Dendritic cell treated with granulocyte-macrophage colony-stimulating factor and Interleukin-4, amounts not matched to agents 40 ng/mL and 50 ng/mL, for 4 days (primary cell): Measurements from ENCODE around the gene RCAN2.

Experiments
- H3K27ac Mint-ChIP-seq: one replicate; pipeline ENCODE4 v1.8.0; 2022; ENCODE audit warnings: mild to moderate bottlenecking, mixed read lengths
- H3K27me3 Mint-ChIP-seq: one replicate; pipeline ENCODE4 v1.8.0; 2022; ENCODE audit warnings: mild to moderate bottlenecking, mixed read lengths
- H3K36me3 Mint-ChIP-seq: one replicate; pipeline ENCODE4 v1.8.0; 2022; ENCODE audit warnings: low read depth, mixed read lengths
- H3K4me1 Mint-ChIP-seq: one replicate; pipeline ENCODE4 v1.8.0; 2022; ENCODE audit warnings: low read depth, mixed read lengths
- H3K4me3 Mint-ChIP-seq: one replicate; pipeline ENCODE4 v1.8.0; 2022; ENCODE audit warnings: mild to moderate bottlenecking, moderate library complexity, mixed read lengths
- H3K9me3 Mint-ChIP-seq: one replicate; pipeline ENCODE4 v1.8.0; 2022; ENCODE audit warnings: mixed read lengths
- intact Hi-C: fragments of 100-400 bp; cut with micrococcal nuclease; formaldehyde crosslinking; loops from one replicate; pipeline ENCODE4 v1.15.0; 2022

The RCAN2 gene

GRCh38 chr6:46235242-46235641 lies 256.0 kb downstream of the RCAN2 start:
- intact Hi-C loops = no loop called here

GRCh38 chr6:46234700-46235099 lies 256.5 kb downstream of the RCAN2 start:
- peaks cover 15% of the 10 kb centered on the region for H3K9me3 Mint-ChIP-seq
- H3K27me3 Mint-ChIP-seq = no peaks in the 10 kb centered on the region
- no peak overlapping the region for H3K4me3 Mint-ChIP-seq
- H3K36me3 Mint-ChIP-seq = no peaks in the 10 kb centered on the region
- no peaks in the 10 kb centered on the region for H3K4me1 Mint-ChIP-seq
- intact Hi-C loops = no loop called here
- no peak overlapping the region for H3K27ac Mint-ChIP-seq

More at GRCh38 chr6:46235242-46235641, 256.0 kb downstream of the RCAN2 start:
- Mint-ChIP-seq H3K36me3 (no peaks in the 10 kb centered on the region), H3K9me3 (peaks cover 9% of the 10 kb centered on the region), H3K4me1 (no peaks in the 10 kb centered on the region), H3K27me3 (no peaks in the 10 kb centered on the region), H3K27ac (no peak overlapping the region), H3K4me3 (no peak overlapping the region)

- intact Hi-C loops = no loop called here
- Mint-ChIP-seq H3K27ac (no peak overlapping the region), H3K27me3 (no peaks in the 10 kb centered on the region)
Measured at GRCh38 chr6:46234156-46234556, 257.1 kb downstream of the RCAN2 start.

GRCh38 chr6:46233129-46233528 lies 258.1 kb downstream of the RCAN2 start:
- intact Hi-C loops = no loop called here
- no peaks in the 10 kb centered on the region for H3K4me1 Mint-ChIP-seq
- H3K27ac Mint-ChIP-seq = no peak overlapping the region
- no peaks in the 10 kb centered on the region for H3K36me3 Mint-ChIP-seq
- H3K27me3 Mint-ChIP-seq = no peaks in the 10 kb centered on the region
- H3K9me3 Mint-ChIP-seq = peaks cover 23% of the 10 kb centered on the region
- H3K4me3 Mint-ChIP-seq = no peak overlapping the region

More at GRCh38 chr6:46234156-46234556, 257.1 kb downstream of the RCAN2 start:
- Mint-ChIP-seq H3K9me3 (peaks cover 20% of the 10 kb centered on the region), H3K4me3 (no peak overlapping the region), H3K36me3 (no peaks in the 10 kb centered on the region), H3K4me1 (no peaks in the 10 kb centered on the region)

- Mint-ChIP-seq H3K27ac (no peak overlapping the region), H3K36me3 (no peaks in the 10 kb centered on the region), H3K9me3 (no peaks in the 10 kb centered on the region), H3K4me3 (no peak overlapping the region), H3K4me1 (peaks cover 24% of the 10 kb centered on the region), H3K27me3 (peaks cover 8% of the 10 kb centered on the region)
- intact Hi-C loops = loop anchor here (5.0 kb wide), 1 partner anchor 135 kb away; no protein-coding TSS in a partner anchor
Measured at GRCh38 chr6:46222286-46222685, 269.0 kb downstream of the RCAN2 start.

- H3K4me3 Mint-ChIP-seq = no peak overlapping the region
- H3K9me3 Mint-ChIP-seq = no peaks in the 10 kb centered on the region
- H3K36me3 Mint-ChIP-seq = no peaks in the 10 kb centered on the region
- H3K27ac Mint-ChIP-seq = no peak overlapping the region
- H3K27me3 Mint-ChIP-seq = peaks cover 14% of the 10 kb centered on the region
- intact Hi-C loops = loop anchor here (2.0 to 5.0 kb wide), 2 partner anchors 134 to 189 kb away; no protein-coding TSS in a partner anchor
- peaks cover 24% of the 10 kb centered on the region for H3K4me1 Mint-ChIP-seq
Measured at GRCh38 chr6:46221222-46221793, 269.9 kb downstream of the RCAN2 start.

- H3K36me3 Mint-ChIP-seq = no peaks in the 10 kb centered on the region
- peaks cover 14% of the 10 kb centered on the region for H3K27me3 Mint-ChIP-seq
- intact Hi-C loops = loop anchor here (2.0 to 5.0 kb wide), 2 partner anchors 133 to 190 kb away; no protein-coding TSS in a partner anchor
- no peak overlapping the region for H3K4me3 Mint-ChIP-seq
- no peak overlapping the region for H3K27ac Mint-ChIP-seq
- no peaks in the 10 kb centered on the region for H3K9me3 Mint-ChIP-seq
- peaks cover 24% of the 10 kb centered on the region for H3K4me1 Mint-ChIP-seq
Measured at GRCh38 chr6:46220352-46221221, 270.7 kb downstream of the RCAN2 start.

- Mint-ChIP-seq H3K9me3 (no peaks in the 10 kb centered on the region), H3K4me1 (peaks cover 24% of the 10 kb centered on the region), H3K36me3 (no peaks in the 10 kb centered on the region), H3K4me3 (no peak overlapping the region), H3K27ac (no peak overlapping the region), H3K27me3 (peaks cover 19% of the 10 kb centered on the region)
- intact Hi-C loops = loop anchor here (2.0 to 5.0 kb wide), 2 partner anchors 132 to 191 kb away; no protein-coding TSS in a partner anchor
Measured at GRCh38 chr6:46219661-46220060, 271.6 kb downstream of the RCAN2 start.

- Mint-ChIP-seq H3K4me3 (no peak overlapping the region), H3K27ac (no peak overlapping the region), H3K27me3 (peaks cover 19% of the 10 kb centered on the region), H3K36me3 (no peaks in the 10 kb centered on the region), H3K9me3 (no peaks in the 10 kb centered on the region), H3K4me1 (peaks cover 24% of the 10 kb centered on the region)
- intact Hi-C loops = no loop called here
Measured at GRCh38 chr6:46218457-46218856, 272.8 kb downstream of the RCAN2 start.

- Mint-ChIP-seq H3K4me3 (no peak overlapping the region), H3K27ac (no peak overlapping the region), H3K36me3 (no peaks in the 10 kb centered on the region), H3K27me3 (peaks cover 17% of the 10 kb centered on the region), H3K9me3 (no peaks in the 10 kb centered on the region), H3K4me1 (peaks cover 24% of the 10 kb centered on the region)
- intact Hi-C loops = no loop called here
Measured at GRCh38 chr6:46217671-46218131, 273.5 kb downstream of the RCAN2 start.

GRCh38 chr6:46216879-46217278 lies 274.4 kb downstream of the RCAN2 start:
- no peak overlapping the region for H3K27ac Mint-ChIP-seq
- H3K4me1 Mint-ChIP-seq = peaks cover 24% of the 10 kb centered on the region
- intact Hi-C loops = no loop called here
- H3K9me3 Mint-ChIP-seq = no peaks in the 10 kb centered on the region
- H3K27me3 Mint-ChIP-seq = peaks cover 17% of the 10 kb centered on the region
- no peak overlapping the region for H3K4me3 Mint-ChIP-seq
- no peaks in the 10 kb centered on the region for H3K36me3 Mint-ChIP-seq

GRCh38 chr6:46215777-46216176 lies 275.5 kb downstream of the RCAN2 start:
- H3K4me3 Mint-ChIP-seq = no peak overlapping the region
- no peaks in the 10 kb centered on the region for H3K36me3 Mint-ChIP-seq
- no peak overlapping the region for H3K27ac Mint-ChIP-seq
- H3K9me3 Mint-ChIP-seq = no peaks in the 10 kb centered on the region
- H3K27me3 Mint-ChIP-seq = peaks cover 17% of the 10 kb centered on the region
- H3K4me1 Mint-ChIP-seq = peaks cover 23% of the 10 kb centered on the region
- intact Hi-C loops = no loop called here

- no peaks in the 10 kb centered on the region for H3K36me3 Mint-ChIP-seq
- H3K27ac Mint-ChIP-seq = no peak overlapping the region
- no peaks in the 10 kb centered on the region for H3K9me3 Mint-ChIP-seq
- peaks cover 17% of the 10 kb centered on the region for H3K4me1 Mint-ChIP-seq
- H3K27me3 Mint-ChIP-seq = peaks cover 17% of the 10 kb centered on the region
- H3K4me3 Mint-ChIP-seq = no peak overlapping the region
- intact Hi-C loops = no loop called here
Measured at GRCh38 chr6:46215213-46215612, 276.0 kb downstream of the RCAN2 start.

- Mint-ChIP-seq H3K36me3 (no peaks in the 10 kb centered on the region), H3K27ac (no peak overlapping the region), H3K4me1 (no peaks in the 10 kb centered on the region), H3K27me3 (peaks cover 12% of the 10 kb centered on the region), H3K4me3 (no peak overlapping the region), H3K9me3 (no peaks in the 10 kb centered on the region)
- intact Hi-C loops = no loop called here
Measured at GRCh38 chr6:46211917-46212316, 279.3 kb downstream of the RCAN2 start.
